Heart left ventricle (tissue), 13 donors: ENCODE results near the gene PLAU.

Source experiments
- POLR2A ChIP-seq, 2 donors: fragments of 450-650 bp; IDR thresholded peaks; one replicate each; pipeline ENCODE4 v1.6.1; 2017; ENCODE audit warnings: antibody characterized with exemption in 2 of 2, mild to moderate bottlenecking in 2 of 2, moderate library complexity in 2 of 2
- TF ChIP-seq, protein P1 (sequence below), 12 donors: fragments of 200-600 bp; sonication (generic) in 4 of 12; IDR thresholded peaks; one replicate each; pipeline versions ENCODE4 v1.5.0 to v1.8.0; 2018 to 2022; ENCODE audit warnings: antibody characterized with exemption in 12 of 12, mild to moderate bottlenecking in 5 of 12
- donor health status: ischemic (EF 13 %, LVEDD 7.1; RV severe dilation, severe dysfunction).
- donor health status: DM: no; HTN: yes; CAD: no.
- donor health status: DM: no; HTN: no; CAD: no.
- donor health status: ischemic (EF 25% LVEDD 6.9; RV normal size, moderate dysfunction).
- donor health status: ischemic (EF 25% LVEDD 5.7; RV mildly dilated, moderate dysfunction).
- donor health status: ischemic (EF 35%, LVEDD 5.7; RV mildly dilated, moderate dysfunction).
- donor health status: nonischemic (EF 11% LVEDD 7.7; RV severe dilation, severe dysfunction).
- donor health status: DM: yes; HTN: yes; CAD: no.
- donor health status: PGD.
- donor health status: ischemic (EF 29% LVEDD 5.4; RV normal size, mild dysfunction).
- donor health status: nonischemic (EF 23%, LVEDD 6.1; RV moderate dilation, normal function).

DNA sequence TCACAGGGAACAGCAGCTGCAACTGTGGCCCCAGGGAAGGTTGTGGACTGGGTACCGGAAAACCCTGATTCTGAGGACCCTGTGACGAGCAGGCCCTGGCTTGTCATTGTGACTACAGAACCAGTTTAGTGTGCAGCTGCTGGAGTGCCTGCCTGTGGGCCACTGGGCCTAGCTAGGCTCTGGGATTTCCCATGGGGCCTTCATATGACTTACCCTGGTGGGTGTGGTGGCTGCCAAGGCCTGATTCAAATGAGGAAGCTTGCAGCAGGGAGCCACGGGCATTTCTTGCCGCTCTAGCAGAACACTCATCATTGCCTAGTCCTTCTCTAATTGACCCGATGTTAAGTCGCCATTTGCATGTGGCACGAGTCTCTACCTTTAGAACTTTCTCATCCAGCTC, 21.9 kb upstream of the PLAU start:
- TF ChIP-seq, protein P1, sequence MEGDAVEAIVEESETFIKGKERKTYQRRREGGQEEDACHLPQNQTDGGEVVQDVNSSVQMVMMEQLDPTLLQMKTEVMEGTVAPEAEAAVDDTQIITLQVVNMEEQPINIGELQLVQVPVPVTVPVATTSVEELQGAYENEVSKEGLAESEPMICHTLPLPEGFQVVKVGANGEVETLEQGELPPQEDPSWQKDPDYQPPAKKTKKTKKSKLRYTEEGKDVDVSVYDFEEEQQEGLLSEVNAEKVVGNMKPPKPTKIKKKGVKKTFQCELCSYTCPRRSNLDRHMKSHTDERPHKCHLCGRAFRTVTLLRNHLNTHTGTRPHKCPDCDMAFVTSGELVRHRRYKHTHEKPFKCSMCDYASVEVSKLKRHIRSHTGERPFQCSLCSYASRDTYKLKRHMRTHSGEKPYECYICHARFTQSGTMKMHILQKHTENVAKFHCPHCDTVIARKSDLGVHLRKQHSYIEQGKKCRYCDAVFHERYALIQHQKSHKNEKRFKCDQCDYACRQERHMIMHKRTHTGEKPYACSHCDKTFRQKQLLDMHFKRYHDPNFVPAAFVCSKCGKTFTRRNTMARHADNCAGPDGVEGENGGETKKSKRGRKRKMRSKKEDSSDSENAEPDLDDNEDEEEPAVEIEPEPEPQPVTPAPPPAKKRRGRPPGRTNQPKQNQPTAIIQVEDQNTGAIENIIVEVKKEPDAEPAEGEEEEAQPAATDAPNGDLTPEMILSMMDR (IDR thresholded peaks at IDR 0.05) = no peak
- no peak for TF ChIP-seq POLR2A (IDR thresholded peaks at IDR 0.05)
